Loucy (cell line): ENCODE results near the gene BRICD5.
"Not testable (repeated sequence)": the region's sequence is repeated elsewhere in the genome, so short reads cannot be mapped to it uniquely, and the experiment has no call there.

ENCODE experiments used
- H2AFZ ChIP-seq: fragments of 200-600 bp; sonication (generic); 2 replicates; pipeline ENCODE4 v1.6.0; 2016; ENCODE audit warnings: antibody characterized with exemption, mild to moderate bottlenecking, low read length, moderate library complexity
- H3F3A ChIP-seq: fragments of 200-600 bp; 2 replicates; pipeline ENCODE4 v1.6.0; 2016; ENCODE audit warnings: antibody characterized with exemption, low read depth, mild to moderate bottlenecking
- H3K27me3 ChIP-seq: fragments of 200-600 bp; sonication (generic); 2 replicates; pipeline ENCODE4 v1.6.1; 2014; ENCODE audit warnings: low read length, mild to moderate bottlenecking; ENCODE audit not compliant: insufficient read depth, poor library complexity, severe bottlenecking
- H3K36me3 ChIP-seq: fragments of 200-600 bp; sonication (generic); 2 replicates; pipeline ENCODE4 v1.6.1; 2016; ENCODE audit warnings: low read length; ENCODE audit not compliant: insufficient read depth
- H3K4me1 ChIP-seq: fragments of 200-600 bp; sonication (generic); 2 replicates; pipeline ENCODE4 v1.5.1; 2014; ENCODE audit warnings: low read length, mild to moderate bottlenecking; ENCODE audit not compliant: insufficient read depth, poor library complexity, severe bottlenecking
- H3K4me2 ChIP-seq: fragments of 200-600 bp; sonication (generic); 2 replicates; pipeline ENCODE4 v1.6.0; 2014; ENCODE audit warnings: antibody characterized with exemption, low read length, low read depth, mild to moderate bottlenecking; ENCODE audit not compliant: poor library complexity, severe bottlenecking
- H3K4me3 ChIP-seq: fragments of 200-600 bp; sonication (generic); 2 replicates; pipeline ENCODE4 v1.5.1; 2014; ENCODE audit warnings: low read length, mild to moderate bottlenecking, mixed read lengths; ENCODE audit not compliant: poor library complexity, severe bottlenecking
- H3K79me2 ChIP-seq: fragments of 200-600 bp; sonication (generic); 2 replicates; pipeline ENCODE4 v1.6.1; 2014; ENCODE audit warnings: low read length; ENCODE audit not compliant: insufficient read depth
- H3K9ac ChIP-seq: fragments of 200-600 bp; sonication (generic); 2 replicates; pipeline ENCODE4 v1.6.0; 2014; ENCODE audit warnings: mild to moderate bottlenecking, low read depth, low read length, moderate library complexity; ENCODE audit not compliant: poor library complexity, severe bottlenecking
- H3K9me2 ChIP-seq: fragments of 200-600 bp; sonication (generic); replicated peaks from 2 replicates; pipeline ENCODE4 v1.6.1; 2016; ENCODE audit warnings: low read depth, low read length, mixed read lengths
- H3K9me3 ChIP-seq: fragments of 200-600 bp; sonication (generic); 2 replicates; pipeline ENCODE4 v1.6.1; 2014; ENCODE audit warnings: mild to moderate bottlenecking, antibody characterized with exemption, low read length, low read depth; ENCODE audit not compliant: insufficient read depth
- H4K20me1 ChIP-seq: fragments of 200-600 bp; sonication (generic); 2 replicates; pipeline ENCODE4 v1.6.0; 2014; ENCODE audit warnings: antibody characterized with exemption, low read length, mild to moderate bottlenecking; ENCODE audit not compliant: insufficient read depth, poor library complexity, severe bottlenecking
- EZH2phosphoT487 ChIP-seq: fragments of 200-600 bp; IDR thresholded peaks from 2 replicates; pipeline ENCODE4 v1.6.1; 2018; ENCODE audit warnings: antibody characterized with exemption, mild to moderate bottlenecking, moderate library complexity, borderline replicate concordance
- TF ChIP-seq, protein P1 (sequence below): fragments of 200-600 bp; sonication (generic); conservative IDR thresholded peaks from 2 replicates; pipeline ENCODE4 v1.5.1; 2014; ENCODE audit warnings: mild to moderate bottlenecking, antibody characterized with exemption, low read length

The BRICD5 gene

GRCh38 chr16:2243781-2244180, 33.1 kb upstream of the BRICD5 start:
- TF ChIP-seq EZH2phosphoT487: no peak
- TF ChIP-seq, protein P1, sequence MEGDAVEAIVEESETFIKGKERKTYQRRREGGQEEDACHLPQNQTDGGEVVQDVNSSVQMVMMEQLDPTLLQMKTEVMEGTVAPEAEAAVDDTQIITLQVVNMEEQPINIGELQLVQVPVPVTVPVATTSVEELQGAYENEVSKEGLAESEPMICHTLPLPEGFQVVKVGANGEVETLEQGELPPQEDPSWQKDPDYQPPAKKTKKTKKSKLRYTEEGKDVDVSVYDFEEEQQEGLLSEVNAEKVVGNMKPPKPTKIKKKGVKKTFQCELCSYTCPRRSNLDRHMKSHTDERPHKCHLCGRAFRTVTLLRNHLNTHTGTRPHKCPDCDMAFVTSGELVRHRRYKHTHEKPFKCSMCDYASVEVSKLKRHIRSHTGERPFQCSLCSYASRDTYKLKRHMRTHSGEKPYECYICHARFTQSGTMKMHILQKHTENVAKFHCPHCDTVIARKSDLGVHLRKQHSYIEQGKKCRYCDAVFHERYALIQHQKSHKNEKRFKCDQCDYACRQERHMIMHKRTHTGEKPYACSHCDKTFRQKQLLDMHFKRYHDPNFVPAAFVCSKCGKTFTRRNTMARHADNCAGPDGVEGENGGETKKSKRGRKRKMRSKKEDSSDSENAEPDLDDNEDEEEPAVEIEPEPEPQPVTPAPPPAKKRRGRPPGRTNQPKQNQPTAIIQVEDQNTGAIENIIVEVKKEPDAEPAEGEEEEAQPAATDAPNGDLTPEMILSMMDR: no peak
- H3F3A ChIP-seq: no peaks in the 10 kb centered on the region
- H3K9ac ChIP-seq: no peak overlapping the region
- no peaks in the 10 kb centered on the region for H3K36me3 ChIP-seq
- no peak overlapping the region for H3K4me3 ChIP-seq
- no peaks in the 10 kb centered on the region for H3K27me3 ChIP-seq
- H2AFZ ChIP-seq: no peak overlapping the region
- H3K79me2 ChIP-seq: no peaks in the 10 kb centered on the region
- no peaks in the 10 kb centered on the region for H4K20me1 ChIP-seq
- no peaks in the 10 kb centered on the region for H3K4me1 ChIP-seq
- H3K9me3 ChIP-seq: no peaks in the 10 kb centered on the region
- no peak overlapping the region for H3K4me2 ChIP-seq
- H3K9me2 ChIP-seq: no peaks in the 10 kb centered on the region

DNA sequence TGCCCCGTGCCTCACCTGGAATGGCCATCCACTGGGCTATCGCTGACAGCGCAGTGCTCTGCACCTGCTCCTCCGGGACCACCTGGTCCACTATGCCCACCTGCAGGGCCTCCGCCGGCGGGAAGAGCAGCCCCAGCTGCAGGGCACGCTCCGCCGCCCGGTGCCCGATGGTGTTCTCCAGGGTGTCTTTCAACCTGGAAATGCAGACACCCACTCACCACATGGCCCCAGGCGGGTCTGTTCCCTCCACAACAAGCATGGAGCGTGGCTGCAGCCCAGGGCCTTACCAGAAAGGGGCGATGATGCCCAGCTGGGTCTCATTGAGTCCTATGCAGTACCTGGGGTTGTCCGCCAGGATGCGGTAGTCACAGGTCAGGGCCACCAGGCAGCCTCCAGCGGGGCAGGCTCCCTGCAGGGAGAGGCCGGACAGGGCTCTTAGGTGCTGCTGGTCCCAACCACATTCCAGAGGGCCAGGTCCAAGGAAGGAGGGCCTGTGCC, 32.4 kb upstream of the BRICD5 start:
- Histone ChIP-seq H3K4me2 (no peak overlapping the region), H3F3A (no peaks in the 10 kb centered on the region), H3K79me2 (no peaks in the 10 kb centered on the region), H3K36me3 (no peaks in the 10 kb centered on the region), H3K4me1 (no peaks in the 10 kb centered on the region), H3K4me3 (no peak overlapping the region), H3K9me2 (no peaks in the 10 kb centered on the region), H3K9me3 (no peaks in the 10 kb centered on the region), H4K20me1 (no peaks in the 10 kb centered on the region), H3K9ac (no peak overlapping the region), H3K27me3 (no peaks in the 10 kb centered on the region), H2AFZ (no peak overlapping the region)
- no peak for TF ChIP-seq EZH2phosphoT487
- TF ChIP-seq, protein P1: no peak

DNA sequence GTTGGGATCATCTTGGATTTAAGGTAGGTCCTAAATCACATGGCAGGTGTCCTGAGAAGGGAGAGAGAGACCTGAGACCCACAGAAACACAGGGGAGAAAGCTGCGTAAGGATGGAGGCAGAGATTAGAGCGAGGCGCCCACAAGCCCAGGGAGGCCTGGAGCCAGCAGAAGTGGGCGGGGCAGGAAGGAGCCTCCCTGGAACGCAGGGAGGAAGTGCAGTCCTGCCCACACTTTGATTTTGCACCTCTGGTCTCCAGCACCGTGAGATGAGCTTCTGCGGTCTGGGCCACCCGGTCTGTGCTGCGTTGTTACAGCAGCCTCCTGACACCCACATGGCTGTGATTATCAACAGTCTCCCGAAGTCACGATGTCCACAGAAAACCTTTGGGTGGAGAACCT, 31.9 kb upstream of the BRICD5 start:
- no peak overlapping the region for H3K9ac ChIP-seq
- H3K36me3 ChIP-seq: no peaks in the 10 kb centered on the region
- H3K9me2 ChIP-seq: no peaks in the 10 kb centered on the region
- no peak overlapping the region for H3K4me3 ChIP-seq
- no peak overlapping the region for H3K4me2 ChIP-seq
- no peaks in the 10 kb centered on the region for H3K9me3 ChIP-seq
- H3K79me2 ChIP-seq: no peaks in the 10 kb centered on the region
- H3F3A ChIP-seq: no peaks in the 10 kb centered on the region
- TF ChIP-seq EZH2phosphoT487: no peak
- TF ChIP-seq, protein P1: no peak
- no peaks in the 10 kb centered on the region for H3K4me1 ChIP-seq
- H3K27me3 ChIP-seq: no peaks in the 10 kb centered on the region
- no peaks in the 10 kb centered on the region for H4K20me1 ChIP-seq
- H2AFZ ChIP-seq: no peak overlapping the region

DNA sequence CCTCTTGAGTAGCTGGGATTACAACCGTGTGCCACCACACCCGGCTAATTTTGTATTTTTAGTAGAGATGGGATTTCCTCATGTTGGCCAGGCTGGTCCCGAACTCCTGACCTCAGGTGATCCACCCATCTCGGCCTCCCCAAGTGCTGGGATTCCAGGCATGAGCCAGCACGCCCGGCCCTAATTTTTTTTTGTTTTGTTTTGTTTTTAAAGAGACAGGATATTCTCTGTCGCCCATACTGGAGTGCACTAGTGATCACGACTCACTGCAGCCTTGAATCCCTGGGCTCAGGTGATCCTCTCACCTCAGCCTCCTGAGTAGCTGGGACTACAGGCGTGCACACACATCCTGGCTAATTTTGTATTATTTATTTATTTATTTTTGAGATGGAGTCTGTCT, 29.7 kb upstream of the BRICD5 start:
- not testable (repeated sequence) for H3K4me1 ChIP-seq, H2AFZ ChIP-seq, H3F3A ChIP-seq, H3K4me2 ChIP-seq, H4K20me1 ChIP-seq, H3K9me2 ChIP-seq, H3K9me3 ChIP-seq, H3K9ac ChIP-seq, H3K27me3 ChIP-seq, H3K36me3 ChIP-seq, H3K79me2 ChIP-seq, H3K4me3 ChIP-seq
